Vagina (tissue), 2 donors: ENCODE results near the gene PPM1M. TPM values are rescaled to one million over a fixed set of nuclear protein-coding genes. Genes with fewer than 3 reads are reported as not detected.

Experiments
- DNase-seq, 2 donors: peaks; one replicate each; pipeline ENCODE4 v3.0.0-alpha.2; 2017; ENCODE audit errors: extremely low spot score in 2 of 2
- H3K27ac ChIP-seq: fragments of 200-600 bp; sonication (generic); one replicate; pipeline ENCODE4 v1.5.1; 2019
- H3K27me3 ChIP-seq: fragments of 200-600 bp; sonication (generic); one replicate; pipeline ENCODE4 v1.5.1; 2019
- H3K36me3 ChIP-seq, 2 donors: fragments of 200-600 bp; sonication (generic); one replicate each; pipeline ENCODE4 v1.5.1; 2017 to 2019
- H3K4me1 ChIP-seq: fragments of 200-600 bp; sonication (generic); one replicate; pipeline ENCODE4 v1.5.1; 2019
- H3K4me3 ChIP-seq, 2 donors: fragments of 200-600 bp; sonication (generic); 1 replicate in 1 of 2; 2 replicates in 1 of 2; pipeline ENCODE4 v1.5.1; 2016 to 2019
- H3K9me3 ChIP-seq: fragments of 200-600 bp; sonication (generic); one replicate; pipeline ENCODE4 v1.5.1; 2019
- CTCF ChIP-seq, 3 experiments: fragments of 450-650 bp in 2 of 3; fragments of 200-600 bp in 1 of 3; sonication (generic) in 1 of 3; IDR thresholded peaks; one replicate each; pipeline ENCODE4 v1.5.1; 2017 to 2019; ENCODE audit warnings: antibody characterized with exemption in 3 of 3, mild to moderate bottlenecking in 2 of 3, moderate library complexity in 2 of 3
- POLR2A ChIP-seq, 2 donors: fragments of 450-650 bp; IDR thresholded peaks; one replicate each; pipeline ENCODE4 v1.6.1; 2017; ENCODE audit warnings: antibody characterized with exemption in 2 of 2, mild to moderate bottlenecking in 2 of 2, moderate library complexity in 2 of 2
- POLR2AphosphoS5 ChIP-seq, 2 donors: sonication (generic); formaldehyde crosslinking; IDR thresholded peaks; one replicate each; pipeline ENCODE4 v1.9.0; 2017; ENCODE audit warnings: antibody characterized with exemption in 2 of 2, mild to moderate bottlenecking in 2 of 2, low read depth in 1 of 2; ENCODE audit not compliant: insufficient read depth in 1 of 2
- intact Hi-C: fragments of 100-400 bp; cut with DNase I; formaldehyde crosslinking; loops from one replicate; pipeline ENCODE4 v1.15.1; 2023
- total RNA-seq: library from RNA; depleted of rRNA; stranded (reverse); fragments of >200 nt; gene quantifications from one replicate; pipeline ENCODE4 v1.2.3, GENCODE V29; 2016

Gene PPM1M
- 25.0 TPM for total RNA-seq

GRCh38 chr3:52245322-52246263 is at the start of gene PPM1M:
Gene PPM1M (plus strand): TSS chr3:52245759. CDS start chr3:52245825, 66 bp downstream.
- H3K4me3 ChIP-seq = peak within 1 kb of the TSS; percentile 62 to 70
- TF ChIP-seq POLR2A (IDR thresholded peaks at IDR 0.05) (peak in 1 of 2 donors; percentile 11), POLR2AphosphoS5 (IDR thresholded peaks at IDR 0.05; ENCODE audit: insufficient read depth in 1 of 2, low read depth in 1 of 2) (no peak)
- no peaks in the 10 kb centered on the region for H3K27me3 ChIP-seq
- peak in 1 of 2 donors; percentile 88 for DNase-seq
- H3K36me3 ChIP-seq = peaks cover 0 to 12% of the 10 kb centered on the region in 2 donors
- peak within 1 kb of the TSS; percentile 91 for H3K27ac ChIP-seq
- intact Hi-C loops = no loop called here
- no peaks in the 10 kb centered on the region for H3K9me3 ChIP-seq
- peaks cover 36% of the 10 kb centered on the region for H3K4me1 ChIP-seq

- no peaks in the 10 kb centered on the region for H3K9me3 ChIP-seq
- H3K4me3 ChIP-seq = no peak overlapping the region
- TF ChIP-seq POLR2AphosphoS5 (IDR thresholded peaks at IDR 0.05; ENCODE audit: insufficient read depth in 1 of 2, low read depth in 1 of 2) (no peak), POLR2A (IDR thresholded peaks at IDR 0.05) (no peak), CTCF (IDR thresholded peaks at IDR 0.05) (no peak)
- no peaks in the 10 kb centered on the region for H3K36me3 ChIP-seq
- H3K27me3 ChIP-seq = no peaks in the 10 kb centered on the region
- intact Hi-C loops = no loop called here
- peaks cover 60% of the 10 kb centered on the region for H3K4me1 ChIP-seq
- no peak for DNase-seq
- H3K27ac ChIP-seq = peak overlapping the region; percentile 80
These were observed 49.7 kb upstream of the PPM1M start for GRCh38 chr3:52195823-52196331.

GRCh38 chr3:52196977-52197376 is 48.6 kb upstream of the PPM1M start:
- H3K36me3 ChIP-seq = peaks cover 0 to 10% of the 10 kb centered on the region in 2 donors
- no peaks in the 10 kb centered on the region for H3K27me3 ChIP-seq
- H3K27ac ChIP-seq = peak overlapping the region; percentile 80
- H3K4me3 ChIP-seq = no peak overlapping the region
- H3K9me3 ChIP-seq = no peaks in the 10 kb centered on the region
- no peak for TF ChIP-seq CTCF (IDR thresholded peaks at IDR 0.05)
- no peak for TF ChIP-seq POLR2A (IDR thresholded peaks at IDR 0.05)
- TF ChIP-seq POLR2AphosphoS5 (IDR thresholded peaks at IDR 0.05; ENCODE audit: insufficient read depth in 1 of 2, low read depth in 1 of 2) = no peak
- peaks cover 54% of the 10 kb centered on the region for H3K4me1 ChIP-seq
- intact Hi-C loops = no loop called here
- DNase-seq = no peak

- Histone ChIP-seq H3K4me1 (peaks cover 54% of the 10 kb centered on the region), H3K4me3 (peak overlapping the region; percentile 91 to 95), H3K27ac (peak overlapping the region; percentile 80)
These were observed 48.1 kb upstream of the PPM1M start for GRCh38 chr3:52197499-52197841.

More at GRCh38 chr3:52197499-52197841, 48.1 kb upstream of the PPM1M start:
- Histone ChIP-seq H3K9me3 (no peaks in the 10 kb centered on the region), H3K36me3 (peaks cover 0 to 14% of the 10 kb centered on the region in 2 donors), H3K27me3 (no peaks in the 10 kb centered on the region)
- no peak for TF ChIP-seq POLR2AphosphoS5 (IDR thresholded peaks at IDR 0.05; ENCODE audit: insufficient read depth in 1 of 2, low read depth in 1 of 2)
- no peak for TF ChIP-seq CTCF (IDR thresholded peaks at IDR 0.05)
- no peak for TF ChIP-seq POLR2A (IDR thresholded peaks at IDR 0.05)
- DNase-seq = no peak
- intact Hi-C loops = no loop called here
